ENCODE measurements around the gene LARGE1. TPM values are rescaled to one million over a fixed set of nuclear protein-coding genes. Genes with fewer than 3 reads are reported as not detected.

LARGE1 gene
- total and polyA plus RNA-seq, 4 donors: 25.6 to 45.6 (median 37.6) TPM

DNA sequence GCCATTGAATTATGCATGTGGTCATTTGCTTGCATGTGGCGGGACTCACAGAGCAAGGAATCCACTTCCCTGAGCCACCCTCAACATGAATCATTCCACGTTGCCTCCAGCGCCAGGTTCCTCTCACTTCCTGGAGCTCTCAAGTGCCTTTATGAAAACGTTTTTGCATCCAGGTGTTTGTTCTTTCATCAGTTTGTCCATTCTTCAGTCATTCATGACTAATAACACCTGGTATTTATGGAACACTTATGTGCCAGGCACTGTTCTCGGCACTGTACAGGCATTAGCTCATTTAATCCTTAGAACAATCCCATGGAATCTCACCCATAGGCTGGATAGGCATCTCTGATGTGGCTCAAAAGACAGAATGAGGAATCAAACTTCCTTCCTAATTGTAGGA lies 606.0 kb downstream of the LARGE1 start:
- H3K27ac ChIP-seq (ENCODE audit: low read depth, low read length): no peak overlapping the region
- H3K9me3 ChIP-seq (ENCODE audit: control insufficient read depth, insufficient read depth, low read length): no peaks in the 10 kb centered on the region
- no peaks in the 10 kb centered on the region for H3K4me1 ChIP-seq (ENCODE audit: control insufficient read depth, insufficient read depth, low read length)
- DNase-seq (ENCODE audit: low read depth in 4 of 6, low spot score in 6 of 6): no peak
- no peaks in the 10 kb centered on the region for H3K27me3 ChIP-seq (ENCODE audit: control insufficient read depth, insufficient read depth, low read length)
- peaks cover 19% of the 10 kb centered on the region for H3K36me3 ChIP-seq (ENCODE audit: control insufficient read depth, insufficient read depth, low read length)
- WGBS (ENCODE audit: insufficient coverage): 85% methylated on average over 4 of the region's 5 CpGs
- no peak overlapping the region for H3K4me3 ChIP-seq (ENCODE audit: low read depth, low read length)

DNA sequence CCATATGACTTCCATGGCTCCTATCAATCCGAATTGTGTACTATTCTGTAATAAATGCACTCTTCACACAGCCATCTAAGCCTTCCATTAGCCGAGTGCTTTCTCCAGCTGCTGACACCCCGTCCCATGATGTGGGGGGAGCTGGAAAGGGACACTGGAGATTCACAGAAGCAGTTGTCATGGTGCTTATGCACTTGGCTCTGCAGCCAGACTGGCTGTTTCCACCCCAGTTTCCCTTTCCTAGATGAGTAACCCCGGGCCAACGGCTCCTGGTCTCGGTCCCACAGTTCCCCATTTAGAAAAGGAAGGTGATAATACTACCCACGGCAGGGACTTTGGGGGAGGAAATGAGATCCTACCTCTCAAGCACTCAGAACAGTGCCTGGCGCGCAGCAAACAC lies 617.2 kb downstream of the LARGE1 start:
- Histone ChIP-seq H3K4me3 (ENCODE audit: low read depth, low read length) (no peak overlapping the region), H3K4me1 (ENCODE audit: control insufficient read depth, insufficient read depth, low read length) (peaks cover 14% of the 10 kb centered on the region), H3K27ac (ENCODE audit: low read depth, low read length) (no peak overlapping the region), H3K9me3 (ENCODE audit: control insufficient read depth, insufficient read depth, low read length) (no peaks in the 10 kb centered on the region), H3K36me3 (ENCODE audit: control insufficient read depth, insufficient read depth, low read length) (peaks cover 6% of the 10 kb centered on the region), H3K27me3 (ENCODE audit: control insufficient read depth, insufficient read depth, low read length) (no peaks in the 10 kb centered on the region)
- peak in 1 of 6 donors; percentile 37 for DNase-seq (ENCODE audit: low read depth in 4 of 6, low spot score in 6 of 6)
- WGBS (ENCODE audit: insufficient coverage): no CpG with 5 or more reads among the region's 9 CpGs

DNA sequence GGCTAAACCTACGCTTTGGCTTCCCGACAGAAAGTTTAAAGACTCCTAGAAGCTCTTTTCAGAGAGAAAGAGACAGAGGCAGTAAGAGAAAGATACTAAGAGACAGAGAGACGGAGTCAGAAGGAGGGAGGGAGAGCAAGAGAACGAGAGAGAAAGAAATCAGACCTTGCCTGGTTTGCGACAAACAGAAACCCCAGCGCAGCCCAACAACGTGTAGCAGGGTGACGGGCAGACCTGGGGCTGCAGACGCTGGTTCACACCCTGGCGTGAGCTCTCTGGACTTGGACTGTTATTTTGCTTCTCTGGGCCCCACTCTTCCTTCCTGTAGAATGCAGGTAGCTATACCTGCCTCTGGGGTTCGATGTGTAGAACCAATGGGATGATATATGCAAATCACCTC lies 617.7 kb downstream of the LARGE1 start:
- H3K9me3 ChIP-seq (ENCODE audit: control insufficient read depth, insufficient read depth, low read length): no peaks in the 10 kb centered on the region
- no peaks in the 10 kb centered on the region for H3K27me3 ChIP-seq (ENCODE audit: control insufficient read depth, insufficient read depth, low read length)
- no peak for DNase-seq (ENCODE audit: low read depth in 4 of 6, low spot score in 6 of 6)
- H3K4me1 ChIP-seq (ENCODE audit: control insufficient read depth, insufficient read depth, low read length): peaks cover 14% of the 10 kb centered on the region
- peaks cover 7% of the 10 kb centered on the region for H3K36me3 ChIP-seq (ENCODE audit: control insufficient read depth, insufficient read depth, low read length)
- no peak overlapping the region for H3K27ac ChIP-seq (ENCODE audit: low read depth, low read length)
- 78% methylated on average over 10 of the region's 11 CpGs for WGBS (ENCODE audit: insufficient coverage)
- H3K4me3 ChIP-seq (ENCODE audit: low read depth, low read length): no peak overlapping the region

DNA sequence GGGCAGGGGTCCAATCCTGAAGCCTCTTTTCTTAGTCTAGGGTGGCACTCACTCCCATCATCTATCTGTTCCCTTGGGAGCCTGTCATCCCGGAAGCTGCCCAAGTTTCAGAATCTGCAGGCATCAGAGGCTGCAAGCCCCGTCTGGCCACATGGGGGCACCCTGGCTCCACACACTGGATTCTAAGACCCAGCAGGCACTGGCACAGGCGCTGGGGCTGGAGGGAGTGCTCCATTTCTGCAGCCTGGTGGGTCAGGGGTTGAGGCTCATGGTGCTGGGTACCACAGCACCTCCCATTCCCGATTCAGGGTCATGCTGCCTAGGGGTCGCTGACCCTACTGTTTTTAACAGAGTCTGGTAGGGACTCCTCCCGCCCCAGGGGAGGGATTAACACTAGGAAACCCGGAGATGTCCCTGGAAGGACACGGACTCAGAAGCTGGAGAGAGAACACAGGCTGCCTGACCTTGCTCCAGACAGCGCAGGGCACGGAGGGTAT lies 618.2 kb downstream of the LARGE1 start:
- peaks cover 12% of the 10 kb centered on the region for H3K36me3 ChIP-seq (ENCODE audit: control insufficient read depth, insufficient read depth, low read length)
- DNase-seq (ENCODE audit: low read depth in 4 of 6, low spot score in 6 of 6): peak; percentile 38 to 93 (median 62)
- H3K27me3 ChIP-seq (ENCODE audit: control insufficient read depth, insufficient read depth, low read length): no peaks in the 10 kb centered on the region
- H3K4me3 ChIP-seq (ENCODE audit: low read depth, low read length): no peak overlapping the region
- WGBS (ENCODE audit: insufficient coverage): 30% methylated on average over 10 of the region's 10 CpGs
- peaks cover 14% of the 10 kb centered on the region for H3K4me1 ChIP-seq (ENCODE audit: control insufficient read depth, insufficient read depth, low read length)
- H3K9me3 ChIP-seq (ENCODE audit: control insufficient read depth, insufficient read depth, low read length): no peaks in the 10 kb centered on the region
- no peak overlapping the region for H3K27ac ChIP-seq (ENCODE audit: low read depth, low read length)

DNA sequence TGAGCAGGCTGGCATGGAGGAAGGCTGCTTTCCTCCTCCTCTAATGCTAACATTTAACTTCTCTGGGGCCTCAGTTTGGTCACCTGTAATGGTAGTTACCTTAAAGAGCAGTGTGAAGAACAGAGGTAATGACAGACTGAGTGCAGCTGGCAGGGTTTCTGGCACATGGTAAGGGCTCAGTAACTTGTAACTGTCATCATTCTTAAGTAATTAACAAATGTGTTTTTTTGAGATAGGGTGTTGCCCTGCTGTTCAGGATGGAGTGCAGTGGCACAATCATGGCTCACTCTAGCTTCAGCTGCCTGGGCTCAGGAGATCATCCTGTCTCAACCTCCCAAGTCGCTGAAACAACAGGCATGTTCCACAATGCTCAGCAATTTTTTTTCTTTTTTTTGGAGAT lies 620.1 kb downstream of the LARGE1 start:
- H3K9me3 ChIP-seq (ENCODE audit: control insufficient read depth, insufficient read depth, low read length): no peaks in the 10 kb centered on the region
- WGBS (ENCODE audit: insufficient coverage): 70% methylated on average over 1 of the region's 1 CpG
- no peak overlapping the region for H3K27ac ChIP-seq (ENCODE audit: low read depth, low read length)
- H3K4me3 ChIP-seq (ENCODE audit: low read depth, low read length): no peak overlapping the region
- H3K4me1 ChIP-seq (ENCODE audit: control insufficient read depth, insufficient read depth, low read length): peaks cover 14% of the 10 kb centered on the region
- H3K36me3 ChIP-seq (ENCODE audit: control insufficient read depth, insufficient read depth, low read length): peaks cover 13% of the 10 kb centered on the region
- H3K27me3 ChIP-seq (ENCODE audit: control insufficient read depth, insufficient read depth, low read length): no peaks in the 10 kb centered on the region
- DNase-seq (ENCODE audit: low read depth in 4 of 6, low spot score in 6 of 6): no peak

DNA sequence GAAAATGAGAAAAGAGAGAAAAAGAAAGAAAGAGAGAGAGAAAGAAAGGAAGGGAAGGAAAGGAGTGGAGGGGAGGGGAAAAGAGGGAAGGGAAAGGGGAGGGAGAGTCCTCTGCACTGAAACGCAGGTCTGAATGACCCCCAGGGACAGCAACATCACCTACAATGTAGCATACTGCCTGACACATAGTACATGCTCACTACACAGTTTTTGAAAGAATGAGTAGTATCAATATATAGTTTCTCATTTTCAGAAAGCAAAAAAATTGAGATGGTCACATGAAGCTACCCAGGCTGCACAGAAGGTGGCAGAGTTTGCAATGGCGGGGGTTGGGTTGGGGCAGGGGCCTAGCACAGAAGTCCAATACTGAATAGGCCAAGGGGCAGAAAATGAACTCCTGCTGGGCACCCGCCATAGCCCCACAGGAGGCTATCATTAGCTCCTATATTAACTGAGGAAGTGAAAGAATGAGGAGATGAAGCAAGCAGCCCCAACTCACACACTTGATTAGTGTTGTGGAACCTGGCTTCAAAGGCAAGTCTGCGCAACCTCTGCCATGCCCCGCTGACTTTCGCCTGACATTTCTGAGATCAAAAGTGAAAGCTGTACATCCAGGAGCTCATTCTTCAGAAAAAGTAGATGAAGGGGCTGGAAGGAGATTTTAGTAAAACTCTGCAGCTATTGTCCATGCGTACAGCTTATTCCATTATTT lies 620.9 kb downstream of the LARGE1 start:
- no peak for DNase-seq (ENCODE audit: low read depth in 4 of 6, low spot score in 6 of 6)
- H3K36me3 ChIP-seq (ENCODE audit: control insufficient read depth, insufficient read depth, low read length): peaks cover 13% of the 10 kb centered on the region
- H3K27ac ChIP-seq (ENCODE audit: low read depth, low read length): no peak overlapping the region
- no peaks in the 10 kb centered on the region for H3K9me3 ChIP-seq (ENCODE audit: control insufficient read depth, insufficient read depth, low read length)
- peaks cover 14% of the 10 kb centered on the region for H3K4me1 ChIP-seq (ENCODE audit: control insufficient read depth, insufficient read depth, low read length)
- WGBS (ENCODE audit: insufficient coverage): 86% methylated on average over 1 of the region's 7 CpGs
- H3K4me3 ChIP-seq (ENCODE audit: low read depth, low read length): no peak overlapping the region
- H3K27me3 ChIP-seq (ENCODE audit: control insufficient read depth, insufficient read depth, low read length): no peaks in the 10 kb centered on the region

DNA sequence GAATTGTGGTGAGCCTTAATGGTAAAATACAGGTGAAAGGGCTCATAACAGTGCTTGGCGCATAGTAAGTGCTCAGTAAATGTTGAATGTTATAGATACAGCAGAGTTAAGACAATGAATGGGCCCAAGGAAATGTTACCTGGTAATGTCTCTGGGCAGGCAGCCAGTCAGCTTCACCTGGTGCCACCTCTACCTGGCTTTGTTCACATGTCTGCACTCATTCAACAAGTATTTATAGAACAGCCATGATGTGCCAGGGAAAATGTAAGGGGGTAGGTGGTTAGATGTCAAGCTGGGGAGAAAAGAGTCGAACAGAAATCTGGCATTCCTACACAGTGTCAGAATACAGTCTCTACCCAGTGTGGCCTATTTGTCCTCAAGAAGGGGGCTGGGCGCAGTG lies 623.3 kb downstream of the LARGE1 start:
- Histone ChIP-seq H3K4me3 (ENCODE audit: low read depth, low read length) (no peak overlapping the region), H3K36me3 (ENCODE audit: control insufficient read depth, insufficient read depth, low read length) (peaks cover 8% of the 10 kb centered on the region)
- WGBS (ENCODE audit: insufficient coverage): 94% methylated on average over 2 of the region's 3 CpGs

DNA sequence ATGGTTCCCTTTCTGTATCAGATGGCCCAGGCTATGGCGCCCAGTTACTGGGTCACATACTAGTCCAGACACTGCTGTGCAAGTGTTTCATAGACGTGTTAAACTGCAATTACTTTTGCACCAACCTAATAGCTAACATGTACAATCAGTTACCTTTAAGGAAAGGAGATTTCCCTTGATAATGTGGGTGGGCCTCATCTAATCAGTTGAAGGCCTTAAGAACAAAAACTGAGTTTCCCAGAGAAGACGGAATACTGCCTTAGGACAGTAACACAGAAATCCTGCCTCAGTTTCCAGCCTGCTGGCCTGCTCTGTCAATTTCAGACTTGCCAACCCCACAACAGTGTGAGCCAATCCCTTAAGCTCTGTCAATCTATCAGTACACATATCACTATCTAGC lies 632.2 kb downstream of the LARGE1 start:
- 93% methylated on average over 2 of the region's 3 CpGs for WGBS (ENCODE audit: insufficient coverage)
- Histone ChIP-seq H3K36me3 (ENCODE audit: control insufficient read depth, insufficient read depth, low read length) (peaks cover 1% of the 10 kb centered on the region), H3K4me3 (ENCODE audit: low read depth, low read length) (no peak overlapping the region), H3K4me1 (ENCODE audit: control insufficient read depth, insufficient read depth, low read length) (no peaks in the 10 kb centered on the region), H3K9me3 (ENCODE audit: control insufficient read depth, insufficient read depth, low read length) (no peaks in the 10 kb centered on the region), H3K27me3 (ENCODE audit: control insufficient read depth, insufficient read depth, low read length) (no peaks in the 10 kb centered on the region), H3K27ac (ENCODE audit: low read depth, low read length) (no peak overlapping the region)
- DNase-seq (ENCODE audit: low read depth in 4 of 6, low spot score in 6 of 6): no peak

More for the DNA sequence above, 623.3 kb downstream of the LARGE1 start:
- DNase-seq (ENCODE audit: low read depth in 4 of 6, low spot score in 6 of 6): no peak
- H3K27me3 ChIP-seq (ENCODE audit: control insufficient read depth, insufficient read depth, low read length): no peaks in the 10 kb centered on the region
- peaks cover 5% of the 10 kb centered on the region for H3K4me1 ChIP-seq (ENCODE audit: control insufficient read depth, insufficient read depth, low read length)
- H3K27ac ChIP-seq (ENCODE audit: low read depth, low read length): no peak overlapping the region
- H3K9me3 ChIP-seq (ENCODE audit: control insufficient read depth, insufficient read depth, low read length): no peaks in the 10 kb centered on the region

DNA sequence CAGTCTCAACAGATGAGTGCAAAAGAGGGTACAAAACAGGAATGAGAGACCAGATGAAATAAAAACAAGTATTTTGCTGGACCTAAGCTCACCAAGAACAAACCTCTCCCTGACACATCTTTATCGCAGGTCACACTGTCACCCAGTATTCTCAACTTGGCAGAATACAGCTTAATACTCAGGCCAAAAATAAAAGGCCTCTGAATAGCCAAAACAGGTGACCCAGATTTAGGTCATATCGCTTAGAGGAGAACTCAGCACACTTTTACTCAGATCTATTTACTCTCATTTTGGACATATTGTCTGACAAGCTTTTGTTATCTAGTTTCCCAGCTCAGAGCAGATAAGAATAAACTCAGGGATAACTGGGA lies 645.2 kb downstream of the LARGE1 start:
- Histone ChIP-seq H3K9me3 (ENCODE audit: control insufficient read depth, insufficient read depth, low read length) (no peaks in the 10 kb centered on the region), H3K4me3 (ENCODE audit: low read depth, low read length) (no peak overlapping the region), H3K27ac (ENCODE audit: low read depth, low read length) (no peak overlapping the region), H3K27me3 (ENCODE audit: control insufficient read depth, insufficient read depth, low read length) (no peaks in the 10 kb centered on the region), H3K4me1 (ENCODE audit: control insufficient read depth, insufficient read depth, low read length) (peaks cover 7% of the 10 kb centered on the region), H3K36me3 (ENCODE audit: control insufficient read depth, insufficient read depth, low read length) (peaks cover 5% of the 10 kb centered on the region)
- DNase-seq (ENCODE audit: low read depth in 4 of 6, low spot score in 6 of 6): no peak
- 86% methylated on average over 1 of the region's 2 CpGs for WGBS (ENCODE audit: insufficient coverage)

Measured in spinal cord (tissue), 10 donors.